Globus pallidus (tissue), 1 donor: ENCODE data around the gene KCNAB2.

Experiments used
- DNase-seq: peaks from one replicate; pipeline ENCODE4 v3.0.0-alpha.2; 2015; ENCODE audit warnings: low spot score

Gene KCNAB2

GRCh38 chr1:6129313-6129712 lies 83.6 kb downstream of the KCNAB2 start:
- DNase-seq: no peak

GRCh38 chr1:6130036-6130435 lies 84.3 kb downstream of the KCNAB2 start:
- DNase-seq: no peak

- no peak for DNase-seq
These were observed 84.9 kb downstream of the KCNAB2 start for GRCh38 chr1:6130596-6130995.

- DNase-seq: no peak
These were observed 85.9 kb downstream of the KCNAB2 start for GRCh38 chr1:6131561-6131960.

GRCh38 chr1:6133146-6133895 lies 87.6 kb downstream of the KCNAB2 start:
- no peak for DNase-seq

GRCh38 chr1:6134206-6134605 lies 88.5 kb downstream of the KCNAB2 start:
- no peak for DNase-seq

GRCh38 chr1:6134741-6135510 lies 89.2 kb downstream of the KCNAB2 start:
- no peak for DNase-seq

- no peak for DNase-seq
These were observed 91.0 kb downstream of the KCNAB2 start for GRCh38 chr1:6136516-6137220.

GRCh38 chr1:6137758-6138157 lies 92.1 kb downstream of the KCNAB2 start:
- DNase-seq: no peak

- no peak for DNase-seq
These were observed 94.7 kb downstream of the KCNAB2 start for GRCh38 chr1:6140413-6140812.

GRCh38 chr1:6141592-6141991 lies 95.9 kb downstream of the KCNAB2 start:
- DNase-seq: no peak

GRCh38 chr1:6142036-6142621 lies 96.4 kb downstream of the KCNAB2 start:
- DNase-seq: no peak

GRCh38 chr1:6142734-6143133 lies 97.0 kb downstream of the KCNAB2 start:
- DNase-seq: no peak

GRCh38 chr1:6143395-6143794 lies 97.7 kb downstream of the KCNAB2 start:
- DNase-seq: no peak

GRCh38 chr1:6144175-6144574 lies 98.5 kb downstream of the KCNAB2 start:
- DNase-seq: no peak

GRCh38 chr1:6144647-6145395 lies 99.1 kb downstream of the KCNAB2 start:
- DNase-seq: no peak

- DNase-seq: no peak
These were observed 99.7 kb downstream of the KCNAB2 start for GRCh38 chr1:6145396-6145750.

- DNase-seq: no peak
These were observed 100.2 kb downstream of the KCNAB2 start for GRCh38 chr1:6145864-6146410.

GRCh38 chr1:6148497-6149241 lies 103.0 kb downstream of the KCNAB2 start:
- DNase-seq: no peak

- DNase-seq: no peak
These were observed 103.9 kb downstream of the KCNAB2 start for GRCh38 chr1:6149597-6149996.
